Testis (tissue), 2 donors: ENCODE measurements around the gene CAMKK2.

Source experiments
- POLR2A ChIP-seq: fragments of 450-650 bp; IDR thresholded peaks from one replicate; pipeline ENCODE4 v1.6.1; 2017; ENCODE audit warnings: antibody characterized with exemption, mild to moderate bottlenecking, moderate library complexity
- TF ChIP-seq, protein P1 (sequence below), 3 experiments: fragments of 450-650 bp in 2 of 3; fragments of 200-600 bp in 1 of 3; sonication (generic) in 1 of 3; IDR thresholded peaks; one replicate each; pipeline ENCODE4 v1.5.1; 2016 to 2019; ENCODE audit warnings: antibody characterized with exemption in 3 of 3, mild to moderate bottlenecking in 2 of 3, moderate library complexity in 1 of 3

DNA sequence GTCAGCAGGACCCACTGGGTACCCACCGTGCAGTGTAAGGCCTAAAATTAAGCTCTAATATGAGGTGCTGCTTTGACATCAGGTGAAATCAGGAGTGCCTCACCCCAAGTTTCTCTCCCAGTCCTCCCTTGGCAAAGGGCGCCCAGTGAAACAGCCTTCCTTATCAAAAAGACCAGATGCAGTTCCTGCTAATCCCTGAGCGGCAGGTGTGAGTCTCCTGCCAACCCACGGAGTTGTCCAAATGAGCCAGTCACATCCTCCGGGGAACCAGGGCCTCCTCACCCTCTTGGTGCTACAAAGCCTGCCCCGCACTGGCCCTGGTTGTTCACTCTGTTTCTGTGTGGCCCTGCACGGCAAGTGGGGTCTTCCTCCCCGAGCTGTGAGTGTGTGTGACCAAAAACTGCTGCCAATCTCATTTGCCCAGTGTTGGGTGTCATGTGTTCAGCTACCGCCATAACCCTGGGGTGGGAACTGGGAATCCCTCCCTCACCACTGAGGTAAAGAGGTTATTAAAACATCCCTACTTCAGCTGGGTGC is 106.8 kb downstream of the CAMKK2 start:
- TF ChIP-seq, protein P1, sequence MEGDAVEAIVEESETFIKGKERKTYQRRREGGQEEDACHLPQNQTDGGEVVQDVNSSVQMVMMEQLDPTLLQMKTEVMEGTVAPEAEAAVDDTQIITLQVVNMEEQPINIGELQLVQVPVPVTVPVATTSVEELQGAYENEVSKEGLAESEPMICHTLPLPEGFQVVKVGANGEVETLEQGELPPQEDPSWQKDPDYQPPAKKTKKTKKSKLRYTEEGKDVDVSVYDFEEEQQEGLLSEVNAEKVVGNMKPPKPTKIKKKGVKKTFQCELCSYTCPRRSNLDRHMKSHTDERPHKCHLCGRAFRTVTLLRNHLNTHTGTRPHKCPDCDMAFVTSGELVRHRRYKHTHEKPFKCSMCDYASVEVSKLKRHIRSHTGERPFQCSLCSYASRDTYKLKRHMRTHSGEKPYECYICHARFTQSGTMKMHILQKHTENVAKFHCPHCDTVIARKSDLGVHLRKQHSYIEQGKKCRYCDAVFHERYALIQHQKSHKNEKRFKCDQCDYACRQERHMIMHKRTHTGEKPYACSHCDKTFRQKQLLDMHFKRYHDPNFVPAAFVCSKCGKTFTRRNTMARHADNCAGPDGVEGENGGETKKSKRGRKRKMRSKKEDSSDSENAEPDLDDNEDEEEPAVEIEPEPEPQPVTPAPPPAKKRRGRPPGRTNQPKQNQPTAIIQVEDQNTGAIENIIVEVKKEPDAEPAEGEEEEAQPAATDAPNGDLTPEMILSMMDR (IDR thresholded peaks at IDR 0.05) = no peak
- no peak for TF ChIP-seq POLR2A
